Panc1 (cell line): ENCODE measurements around the gene KRTAP1-3. TPM values are rescaled to one million over a fixed set of nuclear protein-coding genes. Genes with fewer than 3 reads are reported as not detected.
"Not testable (repeated sequence)": the region's sequence is repeated elsewhere in the genome, so short reads cannot be mapped to it uniquely, and the experiment has no call there.

Source experiments
- ATAC-seq: fragments of 200-7000 bp; cut with Tn5 transposase; 2 replicates; pipeline ENCODE4 v1.9.1; 2020; ENCODE audit warnings: mild to moderate bottlenecking, moderate library complexity
- BruUV-seq: library from RNA; stranded (reverse); fragments of 400-500 nt; replicated peaks from 2 replicates; lab custom pipeline; 2021; lab: Mats Ljungman, UMichigan
- CTCF ChIA-PET: fragments of 300-600 bp; sonication (Branson Sonifier 250); formaldehyde crosslinking; loops from one replicate; lab custom pipeline; 2022; ENCODE audit warnings: antibody characterized with exemption; lab: Charles Lee
- POLR2A ChIA-PET: fragments of 300-600 bp; sonication (Branson Sonifier 250); formaldehyde crosslinking; loops from one replicate; lab custom pipeline; 2022; ENCODE audit warnings: antibody characterized with exemption; lab: Charles Lee
- DNase-seq: peaks from one replicate; pipeline ENCODE4 v3.0.0-alpha.2; 2010; ENCODE audit warnings: low read depth, low spot score
- H3K27ac ChIP-seq: 2 replicates; pipeline ENCODE4 v1.5.1; 2011; ENCODE audit warnings: mild to moderate bottlenecking, low read length, inconsistent platforms
- H3K27me3 ChIP-seq: fragments of 200-500 bp; sonication (Bioruptor generic); 2 replicates; pipeline ENCODE4 v1.6.0; 2014; ENCODE audit warnings: low read length, inconsistent platforms; ENCODE audit not compliant: control insufficient read depth, insufficient read depth
- H3K36me3 ChIP-seq: fragments of 200-500 bp; sonication (Bioruptor generic); 2 replicates; pipeline ENCODE4 v1.5.1; 2014; ENCODE audit warnings: inconsistent platforms, mild to moderate bottlenecking, low read length, moderate library complexity; ENCODE audit not compliant: control insufficient read depth, insufficient read depth
- H3K4me1 ChIP-seq: 2 replicates; pipeline ENCODE4 v1.5.1; 2011; ENCODE audit warnings: inconsistent platforms, mild to moderate bottlenecking, low read length, moderate library complexity; ENCODE audit not compliant: control insufficient read depth, insufficient read depth
- H3K4me3 ChIP-seq, 2 experiments: 2 replicates each; pipeline ENCODE4 v1.5.1; 2011 to 2012; ENCODE audit warnings: low read depth in 2 of 2, low read length in 2 of 2, mild to moderate bottlenecking in 2 of 2, inconsistent platforms in 1 of 2, moderate library complexity in 1 of 2
- H3K9me3 ChIP-seq: fragments of 200-500 bp; sonication (Bioruptor generic); 2 replicates; pipeline ENCODE4 v1.5.1; 2014; ENCODE audit warnings: low read depth, mild to moderate bottlenecking, inconsistent platforms, low read length, moderate library complexity; ENCODE audit not compliant: control insufficient read depth, insufficient read depth
- CTCF ChIP-seq: fragments of 450-650 bp; IDR thresholded peaks from 2 replicates; pipeline ENCODE4 v1.5.1; 2017; ENCODE audit warnings: mild to moderate bottlenecking
- POLR2AphosphoS5 ChIP-seq: IDR thresholded peaks from 2 replicates; pipeline ENCODE4 v1.6.1; 2012; ENCODE audit warnings: mild to moderate bottlenecking, low read depth, low read length, moderate library complexity
- REST ChIP-seq, 2 experiments: IDR thresholded peaks; 2 replicates each; pipeline ENCODE4 v1.6.1; 2011 to 2012; ENCODE audit warnings: low read depth in 2 of 2, control low read depth in 1 of 2, low read length in 1 of 2, mild to moderate bottlenecking in 1 of 2, moderate library complexity in 1 of 2; ENCODE audit not compliant: insufficient read depth in 1 of 2
- SIN3A ChIP-seq: IDR thresholded peaks from 2 replicates; pipeline ENCODE4 v1.6.1; 2012; ENCODE audit warnings: low read depth, mild to moderate bottlenecking, low read length, moderate library complexity, borderline replicate concordance; ENCODE audit not compliant: insufficient read depth
- TCF7L2 ChIP-seq: IDR thresholded peaks from 2 replicates; pipeline ENCODE4 v1.6.1; 2011; ENCODE audit warnings: mild to moderate bottlenecking, low read depth, low read length, inconsistent platforms
- in situ Hi-C: cut with HindIII; loops from 2 replicates; pipeline ENCODE4 v1.10.0; 2016; ENCODE audit warnings: low sequenced_read_pairs, low pct_unique_long_range_greater_than_20kb
- intact Hi-C: fragments of 100-400 bp; cut with micrococcal nuclease; formaldehyde crosslinking; loops from one replicate; pipeline ENCODE4 v1.10.0; 2022; ENCODE audit not compliant: unreplicated experiment
- total RNA-seq: library from RNA; stranded (reverse); gene quantifications from one replicate; pipeline ENCODE4 v1.2.1, GENCODE V29; 2021; ENCODE audit not compliant: unreplicated experiment

Gene KRTAP1-3
- total RNA-seq, 1 experiment from 2014 or later: not detected

- ATAC-seq: no peak
- H3K27me3 ChIP-seq: no peaks in the 10 kb centered on the region
- no peaks in the 10 kb centered on the region for H3K36me3 ChIP-seq
- ChIA-PET POLR2A (no interaction called here), CTCF (interaction anchor here (0.6 kb wide), 1 partner anchor 97 kb away, joined by 4 read pairs; no protein-coding TSS in a partner anchor)
- in situ Hi-C loops: no loop called here
- no peak for DNase-seq
- H3K27ac ChIP-seq: no peak overlapping the region
- H3K4me1 ChIP-seq: no peaks in the 10 kb centered on the region
- H3K4me3 ChIP-seq: no peak overlapping the region
- H3K9me3 ChIP-seq: no peaks in the 10 kb centered on the region
- intact Hi-C loops: no loop called here
- no TSS peak for BruUV-seq
- no peak for TF ChIP-seq CTCF
- no peak for TF ChIP-seq POLR2AphosphoS5
- TF ChIP-seq TCF7L2: no peak
- TF ChIP-seq SIN3A: no peak
- no peak for TF ChIP-seq REST (IDR thresholded peaks at IDR 0.05; ENCODE audit: insufficient read depth in 1 of 2, low read depth in 2 of 2, low read length in 1 of 2)
Observed at GRCh38 chr17:41058741-41059140, 24.1 kb upstream of the KRTAP1-3 start.

GRCh38 chr17:41057547-41057946, 22.9 kb upstream of the KRTAP1-3 start:
- no peak for TF ChIP-seq TCF7L2
- no peak for TF ChIP-seq SIN3A
- no peak for TF ChIP-seq CTCF
- no peak for TF ChIP-seq POLR2AphosphoS5
- TF ChIP-seq REST (IDR thresholded peaks at IDR 0.05; ENCODE audit: insufficient read depth in 1 of 2, low read depth in 2 of 2, low read length in 1 of 2): no peak
- BruUV-seq: no TSS peak
- in situ Hi-C loops: no loop called here
- DNase-seq (no peak), ATAC-seq (no peak)
- ChIA-PET CTCF (no interaction called here), POLR2A (no interaction called here)
- H3K36me3 ChIP-seq: no peaks in the 10 kb centered on the region
- no peaks in the 10 kb centered on the region for H3K27me3 ChIP-seq
- no peak overlapping the region for H3K27ac ChIP-seq
- H3K4me3 ChIP-seq: no peak overlapping the region
- no peaks in the 10 kb centered on the region for H3K9me3 ChIP-seq
- intact Hi-C loops: no loop called here
- H3K4me1 ChIP-seq: no peaks in the 10 kb centered on the region

- H3K4me3 ChIP-seq, intact Hi-C loops, ATAC-seq, CTCF ChIA-PET, BruUV-seq, POLR2A ChIA-PET, H3K4me1 ChIP-seq, H3K27ac ChIP-seq, H3K36me3 ChIP-seq, H3K9me3 ChIP-seq, H3K27me3 ChIP-seq, in situ Hi-C loops, DNase-seq: not testable (repeated sequence)
Observed at GRCh38 chr17:41055130-41055529, 20.5 kb upstream of the KRTAP1-3 start, which contains the start of gene KRTAP2-2. Gene KRTAP2-2 (minus strand): TSS chr17:41055230. CDS start chr17:41055211, 19 bp downstream.

GRCh38 chr17:41054556-41054955, 19.9 kb upstream of the KRTAP1-3 start:
- POLR2A ChIA-PET, BruUV-seq, H3K4me1 ChIP-seq, intact Hi-C loops, H3K4me3 ChIP-seq, CTCF ChIA-PET, in situ Hi-C loops, H3K27me3 ChIP-seq, H3K9me3 ChIP-seq, DNase-seq, H3K36me3 ChIP-seq, ATAC-seq, H3K27ac ChIP-seq: not testable (repeated sequence)
